ENCODE measurements around the gene SLX9. TPM values are rescaled to one million over a fixed set of nuclear protein-coding genes. Genes with fewer than 3 reads are reported as not detected.

SLX9 gene
- total RNA-seq, 1 experiment from 2014 or later: 58.7 TPM

GRCh38 chr21:45004059-45004422 is 64.2 kb downstream of the SLX9 start:
- Mint-ChIP-seq H3K27ac (ENCODE audit: low read depth, unreplicated experiment) (no peak overlapping the region), H3K4me3 (ENCODE audit: unreplicated experiment) (no peak overlapping the region), H3K9me3 (ENCODE audit: unreplicated experiment) (no peaks in the 10 kb centered on the region), H3K27me3 (ENCODE audit: insufficient read depth, unreplicated experiment) (no peaks in the 10 kb centered on the region), H3K36me3 (ENCODE audit: insufficient read depth, unreplicated experiment) (peaks cover 9% of the 10 kb centered on the region), H3K4me1 (ENCODE audit: insufficient read depth, unreplicated experiment) (peaks cover 7% of the 10 kb centered on the region)
- no peak for DNase-seq (ENCODE audit: unreplicated experiment)
- TF ChIP-seq CTCF (IDR thresholded peaks at IDR 0.05; ENCODE audit: unreplicated experiment): no peak
- POLR2A ChIA-PET: no interaction called here
- no TSS peak for BruUV-seq (replicated peaks)
- intact Hi-C loops (cut with micrococcal nuclease): no loop called here
- CTCF ChIA-PET: no interaction called here

DNA sequence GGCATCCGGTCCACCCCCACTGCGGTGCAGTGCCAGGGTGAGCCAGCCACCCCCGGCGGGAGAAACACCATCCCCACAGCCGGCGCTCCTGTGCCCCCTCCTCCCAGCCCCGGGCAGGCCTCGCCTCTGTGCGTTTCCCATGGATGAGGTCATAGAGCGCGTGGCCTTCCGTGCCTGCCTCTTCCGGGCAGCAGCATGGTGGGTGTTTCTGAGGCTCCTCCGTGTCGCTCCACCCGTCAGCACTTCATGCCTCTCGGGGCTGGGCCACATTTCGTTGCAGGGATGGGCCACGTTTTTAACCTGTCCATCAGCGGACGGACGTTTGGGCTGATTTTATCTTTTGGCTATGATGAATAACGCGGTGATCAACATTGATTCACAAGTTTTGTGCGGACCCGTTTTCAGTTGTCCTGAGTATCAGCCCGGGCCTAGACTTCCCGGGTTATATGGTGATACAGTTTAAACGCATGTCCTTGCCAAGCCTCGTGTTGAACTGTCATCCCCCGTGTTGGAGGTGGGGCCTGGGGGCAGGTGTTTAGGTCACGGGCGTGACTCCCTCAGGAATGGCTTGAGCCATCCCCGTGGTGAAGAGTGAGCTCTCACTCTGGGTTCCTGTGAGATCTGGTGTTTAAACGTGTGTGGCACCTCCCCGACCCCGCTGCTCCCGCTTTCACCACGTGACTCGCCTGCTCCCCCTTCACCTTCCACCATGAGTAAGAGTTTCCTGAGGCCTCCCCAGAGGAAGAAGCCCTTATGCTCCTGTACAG is 64.8 kb downstream of the SLX9 start:
- CTCF ChIA-PET: interaction anchor here (1.2 kb wide), 1 partner anchor 55 kb away, joined by 4 read pairs; no protein-coding TSS in a partner anchor
- POLR2A ChIA-PET: no interaction called here
- DNase-seq (ENCODE audit: unreplicated experiment): no peak
- no peak for TF ChIP-seq CTCF (IDR thresholded peaks at IDR 0.05; ENCODE audit: unreplicated experiment)
- Mint-ChIP-seq H3K27me3 (ENCODE audit: insufficient read depth, unreplicated experiment) (no peaks in the 10 kb centered on the region), H3K4me3 (ENCODE audit: unreplicated experiment) (no peak overlapping the region), H3K36me3 (ENCODE audit: insufficient read depth, unreplicated experiment) (peaks cover 15% of the 10 kb centered on the region), H3K27ac (ENCODE audit: low read depth, unreplicated experiment) (no peak overlapping the region), H3K9me3 (ENCODE audit: unreplicated experiment) (no peaks in the 10 kb centered on the region), H3K4me1 (ENCODE audit: insufficient read depth, unreplicated experiment) (peaks cover 7% of the 10 kb centered on the region)
- no TSS peak for BruUV-seq (replicated peaks)
- intact Hi-C loops (cut with micrococcal nuclease): no loop called here

DNA sequence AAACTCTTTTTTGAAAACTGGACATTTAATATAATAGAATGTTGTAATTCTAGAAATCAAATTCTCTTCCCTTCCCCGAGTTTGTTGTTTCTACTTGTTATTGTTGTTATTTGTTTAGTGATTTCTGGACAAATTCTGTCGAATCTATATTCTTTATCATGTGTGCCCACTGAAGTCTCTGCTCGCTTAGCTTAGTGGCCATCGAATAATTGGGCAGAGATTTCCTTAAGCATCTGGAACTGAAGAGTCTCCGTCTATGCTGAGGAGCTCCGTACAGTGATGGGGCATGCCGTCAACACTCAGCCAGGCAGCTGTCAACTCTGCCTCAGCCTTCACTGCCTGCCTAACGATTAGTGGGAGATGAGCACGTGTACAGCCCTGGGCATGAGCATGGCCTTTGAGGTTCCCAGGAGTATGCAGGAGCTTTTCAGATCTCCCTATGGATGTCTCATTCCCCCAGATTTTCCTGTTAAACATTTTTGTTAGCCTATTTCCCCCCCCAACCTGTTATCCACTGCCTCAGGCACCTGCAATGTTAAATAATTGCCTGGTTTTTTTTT is 66.8 kb downstream of the SLX9 start:
- POLR2A ChIA-PET: no interaction called here
- peaks cover 16% of the 10 kb centered on the region for H3K4me1 Mint-ChIP-seq (ENCODE audit: insufficient read depth, unreplicated experiment)
- intact Hi-C loops (cut with micrococcal nuclease): no loop called here

More for the DNA sequence above, 66.8 kb downstream of the SLX9 start:
- DNase-seq (ENCODE audit: unreplicated experiment): no peak
- CTCF ChIA-PET: interaction anchor here (0.7 to 1.0 kb wide), 2 partner anchors 131 to 207 kb away, joined by 3 read pairs; no protein-coding TSS in a partner anchor
- Mint-ChIP-seq H3K4me3 (ENCODE audit: unreplicated experiment) (no peak overlapping the region), H3K9me3 (ENCODE audit: unreplicated experiment) (no peaks in the 10 kb centered on the region), H3K27ac (ENCODE audit: low read depth, unreplicated experiment) (no peak overlapping the region), H3K36me3 (ENCODE audit: insufficient read depth, unreplicated experiment) (peaks cover 7% of the 10 kb centered on the region), H3K27me3 (ENCODE audit: insufficient read depth, unreplicated experiment) (no peaks in the 10 kb centered on the region)
- TF ChIP-seq CTCF (IDR thresholded peaks at IDR 0.05; ENCODE audit: unreplicated experiment): no peak
- BruUV-seq (replicated peaks): no TSS peak

All from MCF 10A (cell line).